ENCODE results near the gene PTPRE.

PTPRE gene

GRCh38 chr10:127883516-127883915 is 23.4 kb upstream of the PTPRE start:
- DNase-seq (ENCODE audit: low spot score) = no peak

GRCh38 chr10:127884501-127884900 is 22.4 kb upstream of the PTPRE start:
- DNase-seq (ENCODE audit: low spot score) = no peak

DNA sequence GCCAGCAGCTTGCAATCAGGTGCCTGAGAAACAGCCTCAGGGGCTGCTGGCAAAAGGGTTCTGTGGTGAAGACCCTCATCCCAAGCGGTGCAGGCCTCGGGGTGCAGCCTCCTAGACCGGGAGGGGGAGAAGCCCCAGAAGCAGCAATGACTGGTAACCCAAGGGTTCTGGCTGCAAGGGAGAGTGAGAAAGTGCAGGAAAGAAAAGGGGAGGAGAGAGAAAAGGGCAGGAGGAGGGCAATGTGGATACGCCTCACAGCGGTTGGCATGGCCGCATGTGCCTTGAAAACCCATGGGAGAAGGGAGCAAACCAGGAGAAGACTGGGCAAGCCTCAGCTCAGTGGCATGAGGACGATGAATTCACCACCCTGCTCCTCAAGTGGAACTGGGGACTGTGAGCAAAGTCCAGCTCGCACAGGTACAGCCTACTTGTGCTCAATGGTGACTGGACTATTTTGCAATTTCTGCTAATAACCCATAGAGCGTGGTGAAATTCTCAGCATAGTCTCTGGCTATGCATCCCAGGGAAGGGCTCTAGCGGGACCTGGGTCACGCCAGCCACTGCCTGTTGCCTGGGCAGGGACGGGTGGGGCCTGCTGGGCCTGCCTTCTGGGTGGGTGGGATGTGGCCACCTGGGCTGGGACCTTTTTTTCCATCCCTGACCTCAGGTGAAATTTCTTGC is 20.4 kb upstream of the PTPRE start:
- DNase-seq (ENCODE audit: low spot score) = no peak

GRCh38 chr10:127887541-127888415 is 19.1 kb upstream of the PTPRE start:
- DNase-seq (ENCODE audit: low spot score) = no peak

DNA sequence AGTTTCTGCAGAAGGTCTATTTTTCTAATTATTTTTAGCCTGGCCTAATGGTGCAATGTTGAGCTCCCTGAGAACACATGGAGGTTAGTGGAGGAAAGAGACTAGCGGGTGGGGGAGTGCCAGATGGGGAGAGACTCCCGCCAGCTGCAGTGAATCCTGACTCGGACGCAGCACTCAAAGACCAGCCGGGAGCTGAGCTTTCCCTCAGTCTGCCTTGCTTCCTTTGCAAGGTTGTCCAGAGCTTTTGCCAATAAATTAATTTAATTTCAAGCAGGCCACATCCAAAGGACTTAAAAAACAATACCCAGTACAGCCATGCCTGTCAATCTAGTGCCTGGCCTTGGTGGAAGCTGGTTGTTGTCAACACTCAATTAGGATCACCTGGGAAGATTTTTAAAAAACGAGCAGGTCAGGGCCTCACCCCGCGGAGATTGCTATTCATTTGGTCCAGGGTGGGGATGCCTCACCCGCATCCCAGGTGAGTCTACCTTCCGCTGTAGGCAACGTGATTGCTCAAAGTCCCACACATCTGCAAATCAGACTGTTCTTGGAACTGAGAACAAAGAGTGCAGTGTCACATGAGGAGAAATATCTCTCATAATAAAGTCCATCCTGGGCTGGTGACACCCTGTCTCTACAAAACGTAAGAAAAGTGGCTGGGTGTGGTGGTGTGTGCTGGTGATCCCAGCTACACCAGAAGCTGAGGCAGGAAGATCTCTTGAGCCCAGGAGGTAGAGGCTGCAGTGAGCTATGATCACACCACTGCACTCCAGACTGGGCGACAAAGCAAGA is 18.2 kb upstream of the PTPRE start:
- no peak for DNase-seq (ENCODE audit: low spot score)

- DNase-seq (ENCODE audit: low spot score) = no peak
These were observed 17.2 kb upstream of the PTPRE start for GRCh38 chr10:127889605-127890195.

- DNase-seq (ENCODE audit: low spot score) = no peak
These were observed 16.7 kb upstream of the PTPRE start for GRCh38 chr10:127890216-127890615.

GRCh38 chr10:127890832-127891334 is 16.0 kb upstream of the PTPRE start:
- DNase-seq (ENCODE audit: low spot score) = no peak

GRCh38 chr10:127892743-127893142 is 14.2 kb upstream of the PTPRE start, which contains the start of gene CLRN3:
Gene CLRN3 (minus strand): TSS chr10:127892941. CDS start chr10:127892784, 157 bp downstream.
- DNase-seq (ENCODE audit: low spot score) = no peak

GRCh38 chr10:127894146-127894545 is 12.8 kb upstream of the PTPRE start:
- no peak for DNase-seq (ENCODE audit: low spot score)

GRCh38 chr10:127896590-127896989 is 10.3 kb upstream of the PTPRE start:
- no peak for DNase-seq (ENCODE audit: low spot score)

GRCh38 chr10:127897177-127897576 is 9.7 kb upstream of the PTPRE start:
- DNase-seq (ENCODE audit: low spot score) = no peak

- no peak for DNase-seq (ENCODE audit: low spot score)
These were observed 7.0 kb upstream of the PTPRE start for GRCh38 chr10:127899766-127900387.

DNA sequence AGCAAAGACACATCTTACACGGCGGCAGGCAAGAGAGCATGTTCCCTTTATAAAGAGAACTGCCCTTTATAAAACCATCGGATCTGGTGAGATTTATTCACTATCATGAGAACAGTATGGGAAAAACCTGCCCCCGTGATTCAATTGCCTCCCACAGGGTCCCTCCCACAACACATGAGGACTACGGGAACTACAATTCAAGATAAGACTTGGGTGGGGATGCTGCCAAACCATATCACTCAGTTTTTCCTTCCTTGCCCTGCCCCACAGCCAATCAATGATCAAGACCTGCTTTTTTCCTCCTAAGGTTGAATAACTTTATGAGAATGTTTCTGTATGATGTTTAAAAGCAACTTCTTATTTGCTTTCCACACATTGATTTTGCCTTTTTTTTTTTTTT is 3.1 kb upstream of the PTPRE start:
- no peak for DNase-seq (ENCODE audit: low spot score)

DNA sequence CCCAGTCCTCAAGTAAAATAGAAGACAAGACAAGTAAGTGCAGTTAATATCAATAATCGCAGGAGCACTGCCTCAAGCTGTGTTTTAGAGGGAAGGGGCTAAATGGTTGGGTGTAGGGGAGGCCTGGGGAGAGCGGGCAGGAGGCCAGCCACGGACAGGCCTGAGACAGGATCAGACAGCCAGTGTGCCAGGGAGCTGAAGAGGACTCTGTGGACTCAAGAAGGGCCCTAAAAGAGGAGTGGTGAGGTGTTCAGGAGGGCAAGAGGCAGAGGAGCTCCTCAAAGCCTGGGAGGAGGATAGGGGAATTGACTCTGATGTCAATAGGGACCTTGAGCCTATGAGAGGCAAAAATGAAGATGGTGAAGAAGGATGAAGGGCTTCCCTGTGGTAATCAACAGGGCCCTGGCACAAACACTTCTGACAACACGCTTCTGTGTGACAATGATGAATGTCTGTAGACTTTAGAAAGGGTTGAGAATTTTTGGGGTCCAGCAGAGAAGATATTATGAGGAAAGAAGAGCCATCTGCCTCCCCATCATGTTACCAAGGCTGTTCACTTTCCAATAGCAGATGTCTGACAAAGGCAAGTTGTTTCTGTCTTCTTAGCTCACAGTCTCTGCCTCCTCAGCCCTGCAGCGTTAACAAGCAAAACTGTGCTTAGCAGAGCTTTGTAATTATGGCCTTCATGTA is 2.4 kb upstream of the PTPRE start:
- no peak for DNase-seq (ENCODE audit: low spot score)

DNA sequence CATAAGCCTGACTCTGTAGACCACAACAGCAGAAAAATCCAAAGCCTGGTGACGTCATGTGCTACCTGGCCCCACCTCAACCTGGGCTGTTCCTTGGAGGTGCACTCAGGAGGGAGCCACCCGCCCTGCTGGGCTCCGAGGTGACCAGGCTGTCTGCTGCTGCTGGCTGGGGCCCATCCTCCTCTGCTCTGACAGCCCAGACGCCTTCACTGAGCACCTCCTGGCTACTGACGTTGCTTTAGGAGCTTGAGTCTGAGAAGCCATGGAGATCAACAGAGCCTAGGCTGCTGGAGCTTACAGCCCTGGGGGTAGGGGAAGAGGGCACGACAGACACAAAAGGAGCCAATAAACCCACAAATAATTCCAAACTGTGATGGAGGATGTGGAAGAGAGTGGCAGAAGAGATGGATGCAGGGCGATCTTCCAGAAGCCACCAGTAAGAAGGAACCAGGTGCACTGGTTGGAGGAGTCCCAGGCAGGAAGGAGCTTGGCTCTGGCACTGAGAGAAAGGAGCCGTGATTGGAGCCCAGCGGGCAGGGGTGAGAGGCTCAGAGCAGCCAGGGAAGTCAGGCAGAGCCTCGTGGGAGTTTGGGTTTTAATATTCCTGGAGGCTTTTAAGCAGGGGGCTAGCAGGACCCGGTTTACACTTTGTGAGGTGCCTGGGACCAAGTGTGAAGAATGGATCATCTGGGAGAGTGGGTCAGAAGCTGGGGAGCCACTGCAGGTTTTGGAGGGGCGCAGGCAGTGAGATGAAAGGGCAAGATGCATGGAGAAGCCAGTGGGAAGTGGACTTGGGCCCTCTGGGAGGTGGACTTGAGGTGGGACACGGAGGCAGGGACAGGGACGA is 1.7 kb upstream of the PTPRE start:
- DNase-seq (ENCODE audit: low spot score) = no peak

GRCh38 chr10:127905848-127906261 is 1.0 kb upstream of the PTPRE start:
- no peak for DNase-seq (ENCODE audit: low spot score)

- DNase-seq (ENCODE audit: low spot score) = no peak
These were observed 655 bp downstream of the PTPRE start for GRCh38 chr10:127907411-127908105.

Data from germinal center (tissue), 1 donor.